ENCODE measurements around the gene MMAA.

GRCh38 chr4:145690610-145691009 lies 71.4 kb downstream of the MMAA start:
- TF ChIP-seq CTCF (IDR thresholded peaks at IDR 0.05) = no peak
- no peak for TF ChIP-seq POLR2A (IDR thresholded peaks at IDR 0.05)

Measured in gastroesophageal sphincter (tissue), 3 donors.